Activated CD8-positive, alpha-beta memory T cell treated with anti-CD3 and anti-CD28 coated beads for 36 hours (primary cell): ENCODE measurements around the gene NTNG1. TPM values are rescaled to one million over a fixed set of nuclear protein-coding genes. Genes with fewer than 3 reads are reported as not detected.

Experiments
- CTCF ChIA-PET: fragments of 350-600 bp; sonication (Branson Sonifier 250); formaldehyde crosslinking; loops from one replicate; lab custom pipeline; 2021; ENCODE audit warnings: antibody characterized with exemption; lab: Charles Lee
- POLR2A ChIA-PET: fragments of 350-600 bp; sonication (Branson Sonifier 250); formaldehyde crosslinking; loops from one replicate; lab custom pipeline; 2021; ENCODE audit warnings: antibody characterized with exemption; lab: Charles Lee
- total RNA-seq, 2 experiments: library from RNA; stranded (reverse); gene quantifications; one replicate each; pipeline ENCODE4 v1.2.3, GENCODE V29; 2021

Gene NTNG1
- total RNA-seq, 2 experiments from 2014 or later = 0.42 to 0.50 TPM

DNA sequence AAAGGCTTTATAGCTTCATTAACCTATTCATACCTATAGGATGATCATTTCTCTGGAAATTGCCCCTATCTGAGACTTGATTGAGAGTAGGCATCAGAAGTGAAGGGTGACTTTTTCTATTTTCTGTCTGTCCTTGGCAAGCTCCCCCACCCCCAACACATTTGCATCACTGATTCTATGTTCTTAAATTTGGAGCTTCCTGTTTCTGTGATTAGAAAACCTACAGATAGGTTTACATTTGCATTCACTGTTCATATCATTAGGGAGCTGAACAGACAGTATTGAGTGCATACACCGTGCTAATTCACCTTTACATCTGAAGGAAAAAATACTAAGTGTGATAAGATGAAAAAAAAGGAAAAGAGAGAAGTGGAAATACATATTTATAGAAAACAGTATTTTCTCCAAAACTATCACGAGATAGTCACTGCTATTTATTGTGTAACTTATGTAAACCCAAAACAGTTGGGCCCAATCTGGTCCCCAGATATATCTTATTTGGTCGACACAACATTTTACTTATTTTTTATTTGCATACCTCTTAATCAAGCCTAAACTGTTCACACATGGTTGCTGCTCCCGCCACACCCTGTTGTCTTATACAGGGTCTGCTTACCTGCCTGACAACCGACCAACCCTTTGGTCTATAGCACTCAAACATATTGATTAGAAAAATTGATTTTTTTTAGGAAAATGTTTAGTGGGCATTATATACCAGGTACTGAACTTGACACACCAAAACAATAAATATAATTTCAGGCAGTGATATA lies 218.8 kb downstream of the NTNG1 start:
- CTCF ChIA-PET = no interaction called here
- POLR2A ChIA-PET = no interaction called here

DNA sequence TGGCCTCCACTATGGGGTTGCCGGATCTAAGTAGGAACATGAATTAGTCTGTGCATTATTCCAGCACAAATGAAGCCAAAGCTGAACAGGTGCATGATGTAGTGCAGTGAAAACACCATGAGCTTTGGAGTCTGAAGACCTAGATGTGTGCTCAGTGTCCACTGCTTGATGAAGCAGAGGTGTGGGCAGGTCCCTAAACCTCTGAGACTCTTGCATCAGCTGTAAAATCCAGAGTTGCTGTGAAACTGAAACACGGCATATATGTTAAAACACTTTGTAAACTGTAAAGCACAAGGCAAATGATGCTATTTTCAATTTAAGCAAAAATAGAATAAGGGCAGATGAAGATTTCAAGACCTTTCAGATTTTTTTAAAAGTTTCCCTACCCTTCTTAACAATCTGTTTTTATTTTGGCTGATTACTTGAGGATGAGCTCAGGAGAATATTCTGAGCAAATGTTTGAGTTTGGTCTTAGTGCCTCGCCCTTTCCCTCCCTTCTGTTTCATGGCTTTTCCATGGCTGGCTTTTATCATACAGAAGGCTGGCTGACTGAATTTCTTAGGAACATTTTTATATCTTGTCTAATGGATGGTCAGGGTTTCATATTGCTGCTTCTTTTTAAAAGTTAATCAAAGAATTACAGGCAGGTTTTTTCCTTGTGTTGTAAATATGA lies 221.8 kb downstream of the NTNG1 start:
- ChIA-PET CTCF (no interaction called here), POLR2A (no interaction called here)

DNA sequence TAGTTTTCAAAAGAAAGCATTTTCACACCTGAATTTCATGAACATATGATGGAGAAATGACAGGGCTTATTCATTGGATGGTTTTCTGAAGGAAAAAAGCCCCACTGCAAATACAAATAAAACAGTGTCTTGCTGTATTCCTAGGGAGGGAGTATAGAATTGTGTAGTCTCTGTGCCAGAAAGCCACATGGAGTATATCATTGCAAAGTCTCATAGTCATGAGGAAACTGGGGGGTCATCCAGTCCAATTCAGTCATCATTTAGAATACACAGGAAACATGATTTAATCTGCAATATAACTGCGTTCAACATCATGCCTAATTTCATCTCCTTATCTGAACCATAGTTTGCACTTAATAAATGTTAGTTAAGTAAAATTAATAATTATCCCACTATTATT lies 222.3 kb downstream of the NTNG1 start:
- POLR2A ChIA-PET = no interaction called here
- CTCF ChIA-PET = no interaction called here

DNA sequence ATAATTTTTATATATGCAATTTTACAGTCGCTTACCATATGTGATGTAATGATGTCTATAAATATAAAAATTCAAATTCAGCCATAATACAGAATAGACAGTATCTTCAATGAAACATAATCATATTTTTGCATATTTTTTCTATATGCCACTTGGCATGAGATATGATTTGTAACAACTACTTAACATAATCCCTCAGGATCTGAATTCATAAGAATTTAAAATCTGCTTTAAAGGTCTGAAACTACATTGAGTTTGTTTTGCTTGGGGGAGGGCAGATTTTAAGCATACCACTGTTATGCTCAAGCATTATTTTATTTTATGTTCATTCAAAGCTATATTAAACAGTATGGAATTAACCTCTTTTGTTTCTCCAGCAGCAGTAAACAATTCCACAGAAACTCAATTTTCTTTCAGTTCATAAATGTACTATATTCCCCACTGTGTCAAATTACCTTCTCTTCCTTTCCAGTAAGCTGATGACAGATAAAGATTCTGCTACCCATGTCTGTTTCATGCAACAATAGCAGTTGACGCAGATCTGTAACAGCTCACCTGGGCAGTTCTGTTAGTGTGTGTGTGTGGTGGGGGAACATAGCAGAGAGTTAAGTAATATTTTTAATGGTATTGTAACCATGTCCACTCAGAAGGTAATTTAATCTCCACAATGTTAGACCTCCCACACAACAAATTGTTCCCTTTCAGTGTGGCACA lies 224.8 kb downstream of the NTNG1 start:
- POLR2A ChIA-PET = no interaction called here

DNA sequence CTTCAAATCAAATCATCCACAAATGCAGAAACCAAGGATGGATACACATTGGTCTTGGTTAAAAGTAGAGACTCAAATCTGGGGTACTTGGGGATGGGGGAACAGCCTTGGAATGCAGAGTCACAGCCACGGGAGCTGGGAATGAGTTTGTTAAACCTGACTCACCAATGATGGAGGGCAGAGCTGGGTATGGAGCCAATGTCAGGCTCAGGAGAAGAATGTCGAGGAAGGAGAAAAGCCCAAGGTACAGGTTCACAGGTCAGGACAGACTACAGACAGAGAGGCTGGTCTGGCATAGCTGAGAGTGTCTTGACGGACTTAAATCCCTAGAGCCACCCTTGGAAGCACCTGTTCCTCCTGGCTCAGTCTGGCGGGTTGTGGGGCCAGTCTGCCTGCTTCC lies 237.6 kb downstream of the NTNG1 start:
- ChIA-PET POLR2A (no interaction called here), CTCF (no interaction called here)

More for the DNA sequence above, 224.8 kb downstream of the NTNG1 start:
- CTCF ChIA-PET = no interaction called here

DNA sequence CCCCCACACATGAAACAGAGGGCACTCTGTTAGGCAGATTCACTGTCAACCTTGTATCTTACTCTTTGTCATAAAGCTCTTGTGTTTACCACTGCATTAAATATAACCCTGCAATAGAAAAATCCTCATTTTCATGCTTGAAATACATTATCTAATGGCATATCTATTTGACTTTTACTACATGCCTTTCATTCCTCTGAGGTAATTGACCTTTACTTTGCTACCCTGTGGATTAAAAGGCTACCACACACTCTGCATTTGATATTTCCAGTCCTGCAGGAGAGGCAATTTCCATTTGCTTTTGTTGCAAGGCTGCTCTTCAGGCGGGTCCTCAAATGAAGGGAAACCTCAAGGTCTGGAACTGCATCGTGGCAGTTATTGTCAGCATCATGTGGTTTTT lies 238.0 kb downstream of the NTNG1 start:
- CTCF ChIA-PET = no interaction called here
- POLR2A ChIA-PET = no interaction called here

DNA sequence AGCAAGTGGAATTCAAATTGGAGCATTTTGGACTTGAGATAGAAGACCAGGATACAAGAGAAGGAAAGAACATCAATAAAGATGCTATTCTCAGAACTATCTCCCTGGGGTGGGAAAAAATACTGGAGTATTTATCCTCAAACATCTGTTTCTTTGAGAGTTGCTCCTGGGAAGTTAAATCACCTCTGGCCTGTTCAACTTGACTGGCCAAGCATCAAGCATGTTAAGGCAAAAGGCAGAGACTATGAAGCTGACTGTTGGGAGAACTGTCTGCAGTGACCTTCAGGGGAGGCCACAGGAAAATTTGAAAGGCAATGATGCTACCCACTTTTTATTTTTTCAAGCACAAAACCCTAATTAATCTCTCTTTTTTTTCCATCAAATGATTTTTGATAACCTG lies 239.0 kb downstream of the NTNG1 start:
- CTCF ChIA-PET = no interaction called here
- POLR2A ChIA-PET = no interaction called here

DNA sequence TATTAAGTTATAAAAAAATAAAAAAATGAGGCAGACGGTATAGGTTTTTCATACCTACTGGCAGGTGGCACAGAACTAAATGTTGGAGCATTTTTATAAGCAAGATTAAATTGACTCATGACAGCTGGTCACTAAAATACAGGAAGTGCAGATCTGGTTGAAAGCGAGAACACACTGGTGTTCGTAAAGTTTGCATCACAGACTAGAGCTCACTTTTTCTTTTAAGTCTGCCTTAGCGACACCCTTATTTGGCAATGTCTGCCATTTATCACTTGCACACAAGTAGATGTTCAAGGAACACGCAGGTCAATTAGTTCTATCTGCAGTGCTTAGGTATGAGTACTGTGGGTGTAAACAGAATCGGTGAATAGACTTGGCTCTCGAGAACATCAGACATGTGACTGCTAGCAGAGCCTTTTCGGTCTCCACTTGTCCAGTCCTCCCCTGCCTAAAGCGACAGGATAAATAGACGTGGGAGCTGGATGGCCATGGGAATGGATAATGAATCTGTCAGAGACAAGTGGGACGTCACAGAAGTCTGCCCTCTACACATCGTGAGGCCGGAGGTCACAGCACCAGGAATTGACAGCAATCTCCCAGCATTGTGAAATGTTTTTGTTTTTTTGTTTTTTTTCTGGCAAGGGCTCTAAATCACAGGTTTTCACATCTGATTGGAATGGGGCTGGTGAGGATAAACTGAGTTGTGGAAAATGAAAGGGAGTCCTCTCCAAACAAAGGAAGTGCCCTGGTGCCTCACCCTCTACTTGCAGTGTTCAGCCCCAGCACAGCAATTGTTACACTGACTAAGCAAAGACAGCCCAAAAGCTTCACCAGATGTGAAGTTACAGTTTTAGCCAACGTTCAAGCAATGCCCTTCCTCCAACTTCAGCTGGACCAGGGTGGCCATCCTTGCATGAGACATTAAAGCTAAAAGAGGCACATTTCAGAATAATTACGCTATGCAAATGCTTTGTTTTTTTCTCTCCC lies 248.9 kb downstream of the NTNG1 start:
- POLR2A ChIA-PET = no interaction called here
- CTCF ChIA-PET = no interaction called here

DNA sequence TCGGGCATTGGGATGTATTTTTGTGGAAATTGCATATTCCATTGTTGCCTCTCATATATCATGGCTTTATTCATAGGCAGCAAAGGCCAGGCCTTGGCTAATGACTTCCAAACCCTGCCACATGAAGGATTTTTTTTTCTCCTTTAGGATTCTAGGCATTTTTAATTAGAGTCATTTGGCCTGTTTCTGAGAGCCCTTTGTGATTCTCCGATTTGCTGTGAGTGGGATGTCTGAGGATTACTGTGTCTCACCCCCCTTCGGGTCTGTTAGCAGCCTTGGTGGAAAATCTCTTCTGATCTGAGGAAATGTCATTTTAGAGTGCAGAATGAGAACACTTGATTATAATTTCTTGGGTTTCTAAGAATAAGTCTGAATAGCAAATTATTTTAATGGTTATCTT lies 253.5 kb downstream of the NTNG1 start:
- POLR2A ChIA-PET = no interaction called here
- CTCF ChIA-PET = no interaction called here

DNA sequence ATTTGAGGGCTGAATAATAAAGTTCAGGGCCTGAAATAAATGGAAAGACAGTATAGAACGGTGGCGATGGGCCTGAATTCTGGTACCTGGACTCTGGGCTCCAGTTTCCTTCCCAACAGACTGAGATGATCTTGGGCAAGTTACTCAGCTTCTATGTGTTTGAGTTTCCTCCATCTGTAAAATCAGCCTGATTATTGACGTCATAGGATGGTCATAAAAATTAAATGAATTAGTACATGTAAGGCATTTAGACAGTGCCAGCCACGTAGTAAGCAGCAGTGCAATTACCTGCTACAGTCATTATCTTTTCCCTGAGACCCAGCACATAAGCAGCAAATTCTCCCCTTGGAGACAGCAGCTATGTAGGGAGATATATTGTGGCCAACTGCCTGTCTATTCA lies 260.9 kb downstream of the NTNG1 start:
- CTCF ChIA-PET = no interaction called here
- POLR2A ChIA-PET = no interaction called here

DNA sequence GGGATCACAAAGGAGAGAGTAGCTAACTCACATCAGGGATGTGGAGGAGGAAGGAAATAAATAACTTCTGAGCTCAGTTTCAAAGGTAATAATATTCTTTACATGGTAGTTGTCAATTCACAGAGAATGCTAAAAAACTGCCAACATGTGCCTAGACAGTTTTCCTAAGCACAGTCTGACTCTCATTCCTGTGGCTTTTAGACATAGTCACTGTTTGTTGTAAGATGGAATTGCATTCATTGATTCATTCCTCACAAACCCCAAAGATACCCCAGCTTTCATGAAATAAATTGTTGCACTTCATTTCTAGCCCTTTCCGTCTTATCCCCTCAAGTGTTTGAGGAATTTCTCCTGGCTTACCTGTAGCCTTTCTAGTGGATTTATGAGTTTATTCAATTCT lies 263.9 kb downstream of the NTNG1 start:
- ChIA-PET CTCF (no interaction called here), POLR2A (no interaction called here)

DNA sequence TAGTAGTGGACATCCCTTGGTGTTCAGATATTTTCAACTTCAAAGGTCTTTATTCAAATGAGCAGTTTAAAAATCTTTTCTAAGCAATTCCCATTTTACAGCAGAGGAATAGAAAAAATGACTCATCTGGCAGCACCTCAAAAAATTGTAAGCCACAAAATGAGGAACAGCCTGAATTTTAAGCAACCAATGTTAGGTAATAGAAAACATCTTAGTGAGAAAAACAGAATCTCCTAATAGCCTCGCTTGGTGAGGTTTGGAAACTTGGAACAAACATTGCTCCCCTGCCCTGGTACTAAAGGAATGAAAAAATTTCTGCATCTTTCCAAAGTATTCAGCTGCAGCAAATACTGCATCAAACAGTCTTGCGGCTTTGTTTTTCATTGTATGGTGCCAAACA lies 264.4 kb downstream of the NTNG1 start:
- ChIA-PET POLR2A (no interaction called here), CTCF (no interaction called here)

DNA sequence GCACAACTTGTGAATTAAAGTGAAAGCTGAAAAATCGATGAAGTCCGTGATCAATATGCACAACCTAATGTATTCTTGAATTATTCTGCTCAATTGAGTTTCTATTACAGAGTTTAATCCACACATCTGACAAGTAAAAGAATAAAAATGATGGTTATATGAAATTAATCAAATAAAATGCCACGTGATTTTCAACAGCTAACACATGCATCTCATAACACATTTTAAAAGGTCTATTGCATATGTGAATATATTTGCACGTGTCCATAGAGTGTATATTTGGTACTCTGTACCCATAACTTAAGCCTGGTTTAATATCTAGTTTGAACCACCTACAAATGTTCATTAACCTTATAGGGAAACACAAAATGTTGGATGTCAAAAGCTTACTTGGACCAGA lies 266.2 kb downstream of the NTNG1 start:
- CTCF ChIA-PET = no interaction called here

DNA sequence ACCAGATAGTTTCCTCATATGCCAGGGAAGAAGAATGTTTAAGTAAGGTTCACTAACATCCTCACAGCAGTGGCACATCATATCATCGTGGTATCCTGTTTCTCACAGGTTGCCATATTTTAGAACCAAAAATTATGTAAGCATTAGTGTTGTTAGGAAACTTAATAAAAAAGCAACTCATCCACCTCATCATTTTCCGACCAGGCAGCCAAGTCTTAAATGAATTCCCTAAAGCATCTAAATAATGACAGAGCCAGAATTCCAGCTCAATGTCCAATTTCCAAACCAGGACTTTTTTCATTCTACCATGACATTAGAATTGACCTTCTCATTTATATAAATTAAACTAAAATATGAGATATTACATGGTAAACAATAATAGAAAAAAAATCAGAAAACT lies 272.7 kb downstream of the NTNG1 start:
- CTCF ChIA-PET = no interaction called here
- POLR2A ChIA-PET = no interaction called here

More for the DNA sequence above, 266.2 kb downstream of the NTNG1 start:
- POLR2A ChIA-PET = no interaction called here

DNA sequence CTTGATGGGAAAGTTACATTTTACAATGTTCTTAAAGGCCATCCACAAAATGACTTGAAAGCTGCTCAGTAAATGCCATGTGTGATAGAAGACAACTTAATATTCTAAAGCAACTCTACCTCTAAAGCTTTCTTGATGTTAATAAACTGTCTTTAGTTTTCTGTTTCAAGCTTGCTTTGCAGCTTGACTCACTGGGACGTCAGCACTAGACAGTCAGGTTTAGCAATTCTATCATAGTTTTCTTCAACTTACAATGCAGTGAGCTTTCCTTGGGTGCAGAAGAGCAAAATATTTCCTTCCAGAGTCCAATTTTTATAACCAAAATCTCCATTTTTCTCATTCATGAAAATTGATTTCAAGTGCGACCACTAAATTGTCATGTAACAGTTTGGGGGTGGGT lies 273.1 kb downstream of the NTNG1 start:
- POLR2A ChIA-PET = no interaction called here
- CTCF ChIA-PET = no interaction called here

DNA sequence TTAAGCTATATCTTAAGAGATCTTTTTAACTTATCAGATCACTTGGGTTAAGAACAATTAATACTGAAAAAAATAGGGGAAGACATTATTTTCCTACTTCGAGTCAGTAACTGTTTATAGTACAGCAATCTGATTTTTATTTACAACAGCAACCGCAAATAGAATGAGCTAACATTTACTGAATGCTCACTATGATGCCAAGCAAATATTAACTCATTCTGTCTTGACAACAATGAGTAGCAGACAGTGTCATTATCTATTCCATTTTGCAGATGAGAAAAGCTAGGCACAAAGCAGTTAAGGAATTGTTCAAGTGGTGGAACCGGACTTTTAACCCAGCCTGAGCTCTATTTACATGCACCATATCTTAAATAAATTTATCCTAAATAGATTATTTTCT lies 273.7 kb downstream of the NTNG1 start:
- CTCF ChIA-PET = no interaction called here
- POLR2A ChIA-PET = no interaction called here

DNA sequence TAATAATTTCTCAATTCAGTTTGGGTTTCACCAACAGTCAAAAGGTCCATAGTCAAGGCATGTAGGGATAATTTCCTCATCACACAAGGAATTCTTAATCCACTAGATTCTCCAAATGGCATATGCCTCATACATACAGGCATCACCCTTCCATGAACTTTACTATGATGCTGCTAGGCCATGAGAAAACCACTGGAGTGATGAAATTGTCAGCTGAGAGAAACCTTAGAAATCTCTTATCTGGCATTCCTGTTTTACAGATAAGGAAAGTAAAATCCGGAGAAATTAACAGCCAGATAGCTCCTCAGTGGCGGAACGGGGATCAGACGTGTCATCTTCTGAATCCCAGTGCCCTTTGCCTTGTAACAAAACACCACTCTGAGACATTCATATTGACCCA lies 274.4 kb downstream of the NTNG1 start:
- POLR2A ChIA-PET = no interaction called here
- CTCF ChIA-PET = no interaction called here

DNA sequence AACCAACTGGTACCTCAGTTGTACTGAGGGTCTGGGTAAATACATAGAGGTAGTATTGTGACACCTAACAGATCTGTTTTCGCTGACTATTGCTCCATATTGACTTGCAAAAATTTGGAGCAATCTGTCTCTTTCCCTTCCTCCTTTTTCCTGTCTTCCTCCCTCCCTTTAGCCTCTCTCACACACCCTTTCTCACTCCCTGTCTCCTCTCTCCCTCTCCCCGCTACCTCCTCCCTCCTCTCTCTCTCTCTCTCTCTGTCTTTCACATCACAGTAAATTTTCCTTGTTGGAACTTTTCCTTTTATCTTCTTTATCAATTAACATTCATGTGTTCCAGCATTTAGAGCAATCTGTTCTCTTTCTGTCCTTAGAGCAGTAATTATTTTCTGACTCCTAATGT lies 278.2 kb downstream of the NTNG1 start:
- POLR2A ChIA-PET = no interaction called here
- CTCF ChIA-PET = no interaction called here

DNA sequence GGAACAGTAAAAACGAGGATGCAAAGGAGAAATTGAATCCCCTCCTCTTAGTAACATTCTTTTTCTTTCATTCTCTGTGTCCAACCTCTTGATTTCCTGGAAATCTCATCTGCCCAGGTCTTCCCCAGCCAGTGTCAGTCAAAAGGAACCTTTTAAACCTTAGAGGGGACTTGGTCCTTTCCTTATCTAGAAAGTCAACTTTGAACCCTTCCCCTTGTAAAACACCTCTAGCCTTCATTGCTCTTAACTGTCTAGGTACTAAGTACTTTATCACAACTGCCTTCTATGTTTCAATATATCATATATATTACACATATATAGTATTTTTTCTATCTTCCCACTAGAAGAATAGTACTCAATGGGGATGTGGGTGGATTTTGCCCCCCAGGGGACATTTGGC lies 282.1 kb downstream of the NTNG1 start:
- CTCF ChIA-PET = no interaction called here
- POLR2A ChIA-PET = no interaction called here
